ENCODE data around the gene HOXA7.

Gene HOXA7

GRCh38 chr7:27193335-27194001, 37.0 kb upstream of the HOXA7 start:
- no peak for DNase-seq

GRCh38 chr7:27192546-27193334, 36.3 kb upstream of the HOXA7 start:
- DNase-seq: no peak

- DNase-seq: no peak
Observed at GRCh38 chr7:27191833-27192545, 35.5 kb upstream of the HOXA7 start.

- DNase-seq: no peak
Observed at GRCh38 chr7:27191161-27191731, 34.8 kb upstream of the HOXA7 start.

GRCh38 chr7:27189997-27190748, 33.7 kb upstream of the HOXA7 start:
- DNase-seq: no peak

- no peak for DNase-seq
Observed at GRCh38 chr7:27189295-27189996, 33.0 kb upstream of the HOXA7 start.

- no peak for DNase-seq
Observed at GRCh38 chr7:27188386-27189294, 32.2 kb upstream of the HOXA7 start.

- no peak for DNase-seq
Observed at GRCh38 chr7:27187475-27188385, 31.3 kb upstream of the HOXA7 start.

GRCh38 chr7:27186668-27187474, 30.4 kb upstream of the HOXA7 start:
- no peak for DNase-seq

GRCh38 chr7:27185854-27186667, 29.6 kb upstream of the HOXA7 start:
- DNase-seq: no peak

GRCh38 chr7:27185013-27185853, 28.8 kb upstream of the HOXA7 start, which contains the start of gene HOXA11:
Gene HOXA11, minus strand, starts transcription at chr7:27185232. Its CDS starts 88 bp downstream, at chr7:27185144.
- no peak for DNase-seq

GRCh38 chr7:27184337-27185012, 28.0 kb upstream of the HOXA7 start:
- peak in 1 of 2 experiments; percentile 21 for DNase-seq

GRCh38 chr7:27183682-27184336, 27.3 kb upstream of the HOXA7 start:
- DNase-seq: no peak

- no peak for DNase-seq
Observed at GRCh38 chr7:27182861-27183681, 26.6 kb upstream of the HOXA7 start.

Data from SW 1271 (cell line).